Epidermal melanocyte (primary cell): ENCODE results near the gene SFXN2.
A peak's percentile ranks its signal among the peaks of the same experiment; 100 is the strongest.

Experiments used
- DNase-seq: peaks from one replicate; pipeline ENCODE4 v3.0.0; 2011; ENCODE audit warnings: low spot score; ENCODE audit not compliant: insufficient read length

Gene SFXN2

DNA sequence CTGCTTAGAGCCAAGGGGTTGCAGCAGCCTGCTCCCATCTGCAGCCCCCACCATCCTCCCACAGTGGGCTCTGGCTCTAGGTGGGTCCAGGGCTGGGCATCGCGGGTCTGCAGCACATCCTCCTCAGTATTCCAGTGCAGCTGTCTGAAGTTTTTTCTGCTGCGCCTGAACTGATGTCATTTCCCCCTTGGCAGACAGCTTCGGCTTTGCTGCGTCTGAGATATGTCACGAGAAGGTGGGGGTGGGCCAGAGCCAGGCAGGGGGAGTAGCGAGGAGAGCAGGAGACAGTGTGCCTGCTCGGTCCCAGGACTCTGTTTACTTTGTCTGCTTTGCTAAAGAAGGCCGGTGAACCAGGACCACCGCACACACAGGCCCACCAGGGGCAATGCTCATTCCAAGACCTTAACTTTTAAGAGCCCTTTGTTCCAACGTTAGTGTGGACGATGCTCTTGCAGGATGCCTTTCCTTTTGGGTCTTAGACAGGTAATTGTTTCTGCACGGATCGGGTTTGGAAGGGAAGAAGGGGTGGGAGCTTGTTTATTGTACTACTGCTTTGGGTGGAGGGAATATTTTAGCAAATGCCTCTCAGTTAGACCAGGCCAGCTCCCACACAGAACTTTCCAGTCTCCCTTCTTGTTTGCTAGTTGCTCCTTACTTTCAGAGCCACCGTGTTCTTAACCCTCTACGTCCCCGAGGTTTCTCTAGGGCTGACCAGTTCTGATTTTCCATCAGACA is 61.7 kb downstream of the SFXN2 start:
- DNase-seq: no peak

DNA sequence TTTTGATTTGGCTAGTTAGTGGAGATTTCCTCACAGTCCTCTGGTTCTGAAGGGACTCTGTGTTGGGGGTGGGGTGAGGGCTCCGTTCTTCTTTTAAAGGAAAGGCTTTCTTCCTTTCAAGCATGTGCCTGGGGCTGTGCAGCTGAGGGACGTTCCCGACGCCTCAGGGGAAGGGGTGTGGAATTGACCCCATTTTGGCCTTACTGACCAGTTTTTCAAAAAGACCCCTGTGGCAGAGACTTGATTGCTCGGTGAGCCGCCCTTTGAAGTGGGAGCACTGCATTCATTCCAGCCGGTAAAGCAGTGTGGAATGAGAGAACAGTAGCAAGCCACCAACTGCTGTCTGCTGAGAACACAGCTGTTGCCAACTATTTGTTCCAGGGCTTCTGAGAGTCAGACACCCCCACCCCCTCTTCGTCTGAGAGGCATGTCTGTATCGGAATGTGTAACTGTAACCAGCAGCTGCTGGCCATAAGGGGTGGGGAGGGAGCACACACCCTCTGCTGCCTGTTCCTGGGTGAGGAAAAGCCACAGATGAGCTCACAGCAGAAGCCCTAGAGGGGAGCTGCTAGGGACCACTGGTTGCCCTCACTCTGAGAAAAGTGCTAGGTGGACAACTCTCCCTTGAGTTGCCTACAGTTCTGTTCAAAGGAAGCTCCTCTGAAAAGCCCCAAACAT is 62.5 kb downstream of the SFXN2 start:
- peak; percentile 96 for DNase-seq

DNA sequence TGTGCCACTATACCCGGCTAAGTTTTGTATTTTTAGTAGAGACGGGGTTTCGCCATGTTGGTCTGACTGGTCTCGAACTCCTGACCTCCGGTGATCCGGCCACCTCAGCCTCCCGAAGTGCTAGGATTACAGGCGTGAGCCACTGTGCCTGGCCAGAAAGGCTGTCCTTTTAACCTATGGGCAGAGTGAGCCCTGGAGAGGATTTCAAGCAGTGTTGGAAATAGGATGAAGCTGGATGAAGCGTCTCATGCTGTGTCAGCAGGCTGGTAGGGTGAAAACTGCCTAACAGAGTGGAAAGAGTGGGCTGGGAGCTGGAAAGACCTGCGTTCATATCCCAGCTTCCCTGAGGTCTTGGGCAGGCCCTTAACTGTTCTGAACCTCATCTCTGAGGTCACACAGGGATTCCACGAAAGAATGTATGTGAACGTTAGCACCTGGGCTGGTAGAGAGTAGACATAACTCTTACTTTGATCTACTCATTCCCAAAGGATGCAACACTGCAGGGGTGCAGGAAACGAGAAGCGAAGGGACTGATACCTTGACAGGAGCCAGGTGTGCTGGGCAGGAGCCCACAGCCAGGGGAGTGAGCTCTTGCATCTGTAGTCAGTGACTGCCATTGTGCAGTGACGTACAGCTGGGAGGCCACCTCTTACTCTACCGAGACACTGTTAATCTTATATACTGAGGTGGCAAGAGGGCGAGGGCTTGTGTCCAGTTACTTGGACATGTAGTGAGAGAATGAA is 63.4 kb downstream of the SFXN2 start:
- no peak for DNase-seq

DNA sequence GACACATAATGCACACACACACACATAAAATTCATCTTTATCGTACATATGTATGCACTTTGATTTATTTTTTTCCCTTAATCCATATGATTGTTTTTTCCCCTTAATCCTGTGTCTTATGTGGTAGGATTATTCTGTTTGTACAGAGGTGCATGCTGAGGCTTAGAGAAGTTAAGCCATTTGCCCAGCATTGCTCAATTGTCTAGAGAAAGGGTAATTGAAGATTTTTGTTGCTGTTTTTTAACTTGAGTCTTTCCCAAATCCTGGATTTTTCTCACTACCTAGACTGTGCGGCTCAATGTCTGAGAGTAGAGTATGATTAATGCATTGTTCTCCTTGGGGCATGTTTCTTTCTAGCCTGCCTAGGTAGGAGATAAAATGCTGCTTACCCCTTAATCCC is 64.3 kb downstream of the SFXN2 start:
- no peak for DNase-seq

DNA sequence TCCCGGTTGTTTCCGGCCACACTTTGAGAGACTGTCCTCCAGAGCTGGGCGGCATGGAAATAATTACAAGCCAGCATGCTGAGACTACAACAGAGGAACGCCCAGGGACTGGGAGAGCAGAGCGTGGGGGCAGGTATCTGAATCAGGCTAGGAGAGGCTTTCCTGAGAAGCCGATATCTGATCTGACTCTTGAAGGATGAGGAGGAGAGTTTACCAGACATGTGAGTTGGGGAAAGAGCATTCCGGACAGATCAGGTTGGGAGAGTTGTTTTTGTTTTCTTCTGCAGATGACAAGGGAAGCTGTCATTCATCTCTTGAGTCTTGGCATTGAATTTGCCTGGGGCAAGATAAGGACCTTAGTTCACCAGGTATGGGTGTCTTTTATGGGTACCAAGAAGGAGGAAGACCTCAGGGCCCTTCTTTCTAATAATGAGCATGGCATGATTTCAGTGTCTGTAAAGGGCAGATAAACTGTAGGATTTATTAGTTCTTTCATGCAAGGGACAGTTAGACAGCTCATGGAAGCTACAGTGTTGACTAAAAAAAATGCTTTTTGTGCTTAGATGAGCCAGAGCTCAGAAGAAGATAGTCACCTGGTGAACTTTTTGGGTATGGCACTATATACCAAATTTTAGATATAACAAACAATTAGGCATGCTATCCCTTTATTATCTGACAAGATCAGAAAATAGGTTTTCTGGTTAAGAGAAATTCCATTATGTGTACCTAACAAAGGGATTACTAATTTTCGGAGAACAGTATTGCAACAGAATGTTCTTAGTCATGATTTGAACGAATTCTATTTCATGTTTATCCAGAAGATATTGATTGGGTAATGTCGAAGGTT is 65.5 kb downstream of the SFXN2 start:
- DNase-seq: no peak

DNA sequence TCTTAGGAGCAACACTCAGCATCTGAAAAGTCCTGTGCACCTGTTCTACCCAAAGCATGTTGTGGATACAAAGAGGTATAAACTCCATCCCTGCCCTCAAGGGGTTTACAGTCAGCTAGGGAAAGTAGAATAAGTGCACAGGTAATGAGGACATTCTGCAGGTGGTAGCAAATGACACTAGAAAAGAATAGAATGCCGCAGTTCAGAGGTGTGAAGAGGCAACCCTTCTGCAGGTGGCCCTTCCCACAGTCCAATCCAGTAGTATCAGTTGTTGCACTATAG is 66.0 kb downstream of the SFXN2 start:
- no peak for DNase-seq

DNA sequence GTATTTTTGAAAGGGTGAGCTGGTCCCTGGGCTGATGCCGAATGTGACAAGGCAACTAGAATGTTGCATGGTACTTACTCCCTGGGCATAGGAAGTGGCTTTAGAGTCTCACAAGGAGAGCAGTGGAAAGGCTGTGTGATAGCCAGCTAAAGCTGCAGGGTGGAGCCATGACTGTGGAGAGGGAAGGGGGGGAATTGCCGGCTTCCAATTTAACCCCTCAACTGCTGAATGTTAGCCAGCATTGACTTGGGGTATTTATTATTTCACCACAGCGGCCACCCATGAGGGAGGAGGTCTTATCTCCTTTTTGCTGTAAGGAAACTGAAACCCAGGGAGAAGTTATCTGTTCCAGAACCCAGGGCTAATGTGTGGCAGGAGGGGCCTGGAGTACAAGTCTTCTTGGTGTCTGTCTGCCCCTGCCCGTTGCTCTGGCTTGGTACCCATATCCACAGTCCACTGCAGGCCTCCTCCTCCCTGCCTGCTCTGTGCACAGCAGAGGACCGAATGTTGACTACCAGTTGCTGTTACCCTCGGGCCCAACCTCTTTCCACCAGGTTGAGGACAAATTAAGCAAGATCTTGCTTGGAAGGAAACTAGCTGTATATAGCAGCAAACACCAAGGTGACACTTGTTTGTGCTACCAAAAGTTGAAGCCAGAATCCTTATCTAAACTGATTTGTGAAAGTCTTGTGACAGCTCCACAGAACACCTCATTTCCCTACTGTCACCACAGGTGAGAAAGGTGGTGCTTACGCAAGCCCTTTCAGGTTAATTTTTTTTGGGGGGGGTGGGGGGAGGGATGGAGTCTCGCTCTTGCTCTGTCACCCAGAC is 66.9 kb downstream of the SFXN2 start:
- DNase-seq: no peak

DNA sequence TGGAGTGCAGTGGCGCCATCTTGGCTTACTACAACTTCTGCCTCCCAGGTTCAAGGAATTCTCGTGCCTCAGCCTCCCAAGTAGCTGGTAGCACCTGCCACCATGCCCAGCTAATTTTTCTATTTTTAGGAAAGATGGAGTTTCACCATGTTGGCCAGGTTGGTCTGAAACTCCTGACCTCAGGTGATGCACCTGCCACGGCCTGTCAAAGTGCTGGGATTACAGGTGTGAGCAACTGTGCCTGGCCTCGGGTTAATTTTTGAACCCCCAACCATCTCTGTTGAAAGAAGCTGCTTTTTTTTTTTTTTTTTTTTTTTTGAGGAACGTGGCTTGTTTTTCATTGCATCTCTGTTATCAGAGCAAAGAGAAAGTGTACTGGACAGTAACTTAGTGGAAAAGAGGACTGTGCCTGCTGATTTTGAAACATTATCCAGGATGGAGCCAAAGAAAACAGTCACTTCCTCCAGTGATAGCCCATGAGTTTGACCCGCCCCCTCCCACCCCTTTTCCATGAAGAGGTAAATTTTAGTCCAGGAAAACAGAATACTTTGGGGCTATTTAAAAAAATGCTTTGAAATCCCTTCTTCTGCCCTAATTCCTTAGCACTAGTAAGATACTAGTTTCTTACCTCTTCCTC is 67.6 kb downstream of the SFXN2 start:
- DNase-seq: no peak

DNA sequence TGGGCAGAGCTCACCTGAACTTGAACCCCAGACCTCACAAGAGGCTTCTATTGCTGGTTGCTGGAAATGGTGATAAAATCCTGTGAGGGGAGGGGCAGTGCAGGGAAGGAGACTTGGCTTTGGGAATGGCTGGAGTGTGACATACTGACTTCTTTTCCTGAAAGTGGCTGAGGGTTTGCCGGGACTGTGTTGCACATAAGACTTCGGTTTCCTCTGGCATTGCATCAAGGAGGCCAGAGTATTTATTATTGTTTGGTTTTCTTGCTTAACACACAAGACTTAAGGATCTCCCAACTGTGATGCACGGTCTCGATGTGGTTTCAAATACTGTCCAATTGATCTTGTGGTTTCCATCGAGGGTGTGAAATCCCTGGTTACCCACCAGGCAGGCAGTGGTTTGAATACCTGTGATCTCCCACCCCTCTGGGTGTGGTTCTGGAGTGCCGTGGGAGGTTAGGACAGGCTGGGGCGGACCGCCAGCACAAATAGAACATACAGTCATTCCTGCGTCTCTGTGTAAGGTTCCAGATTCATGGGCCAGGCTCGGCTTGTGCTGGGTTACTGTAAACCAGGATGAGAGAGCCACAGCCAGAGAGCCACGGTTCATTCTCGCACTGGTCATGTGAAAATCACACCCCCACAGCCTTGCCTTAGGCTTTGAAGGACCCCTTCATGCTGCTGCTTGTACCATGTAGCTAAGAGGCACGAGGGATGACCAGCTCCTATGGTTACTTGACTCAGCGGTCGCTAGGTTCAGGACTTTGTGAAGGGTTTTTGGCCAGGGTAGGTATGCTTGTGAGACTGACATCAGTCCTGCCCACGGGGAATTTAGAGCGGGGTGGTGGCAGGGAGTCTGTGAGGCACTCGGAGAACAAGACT is 68.5 kb downstream of the SFXN2 start:
- peak; percentile 43 for DNase-seq

DNA sequence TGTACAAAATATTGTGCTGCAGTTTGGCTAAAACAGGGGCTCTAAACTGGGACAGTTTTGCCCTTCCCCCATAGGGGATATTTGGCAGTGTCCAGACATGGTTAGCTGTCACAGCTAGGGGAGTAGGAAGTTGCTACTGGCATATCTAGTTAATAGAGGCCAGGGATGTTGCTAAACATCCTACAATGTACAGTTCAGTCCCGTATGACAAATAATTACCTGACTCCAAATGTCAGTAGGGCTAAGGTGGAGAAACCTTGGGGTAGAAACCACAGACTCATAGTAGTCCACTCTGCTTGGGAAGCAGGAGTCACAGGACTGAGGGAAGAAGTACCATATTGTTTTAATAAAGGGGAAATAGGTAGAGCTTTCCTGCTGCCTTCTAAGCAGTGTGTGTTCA is 69.1 kb downstream of the SFXN2 start:
- no peak for DNase-seq

DNA sequence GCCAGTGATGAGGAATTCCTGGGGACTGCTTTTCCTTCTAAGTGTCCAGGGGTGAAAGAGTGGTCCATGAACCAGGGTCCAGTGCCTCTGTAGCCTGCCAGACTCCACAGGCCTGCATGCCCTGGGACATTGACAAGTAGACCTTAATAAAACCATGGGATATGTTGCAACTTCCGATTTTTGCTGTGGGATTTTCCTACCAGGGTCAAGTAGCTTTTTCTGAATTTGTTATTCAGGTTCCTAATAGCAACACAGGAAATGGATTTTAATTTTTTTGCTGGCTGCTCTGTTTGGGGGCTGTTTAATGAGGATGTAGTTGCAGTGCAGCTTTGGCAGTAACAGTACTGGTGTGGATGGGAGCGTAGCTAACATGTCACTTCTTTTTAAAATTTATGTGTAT is 71.4 kb downstream of the SFXN2 start:
- DNase-seq: no peak

DNA sequence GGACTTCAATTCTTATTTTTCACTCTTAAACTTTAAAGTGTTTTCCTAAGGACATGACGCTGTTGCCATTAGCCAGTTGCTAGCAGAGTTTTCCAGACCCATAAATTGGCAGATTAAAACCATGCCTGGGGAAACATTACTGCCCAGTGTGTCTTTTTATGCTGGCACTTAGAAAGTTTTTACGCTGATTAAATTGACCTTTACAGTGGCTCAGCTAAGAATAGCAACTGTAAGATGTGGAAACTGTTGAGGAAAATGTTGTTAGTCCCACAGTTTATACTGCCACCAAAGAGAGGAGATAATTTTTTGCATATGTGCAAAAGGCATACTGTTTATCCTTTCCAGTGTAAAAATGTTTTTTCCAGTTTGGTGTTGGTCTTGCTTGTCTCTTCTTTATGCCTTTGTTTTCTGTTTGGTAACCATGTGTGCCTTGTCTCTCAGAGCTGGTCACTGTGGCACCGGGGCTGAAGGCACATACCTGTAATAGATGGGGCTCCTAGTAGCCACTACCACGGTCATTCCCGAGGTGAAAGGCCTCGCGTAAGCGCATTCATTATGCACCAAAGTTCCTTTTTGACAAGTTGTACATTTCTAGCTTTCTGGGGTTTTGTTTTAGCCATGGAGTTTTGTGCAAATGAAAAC is 77.4 kb downstream of the SFXN2 start:
- no peak for DNase-seq
